HG02970 (cell line): ENCODE results near the gene NSMCE4A.
"Not testable (repeated sequence)": the region's sequence is repeated elsewhere in the genome, so short reads cannot be mapped to it uniquely, and the experiment has no call there.

Experiments
- ATAC-seq: cut with Tn5 transposase; IDR thresholded peaks from one replicate; pipeline ENCODE4 v1.9.1; 2021; ENCODE audit warnings: mild to moderate bottlenecking, moderate library complexity, moderate number of reproducible peaks; ENCODE audit not compliant: unreplicated experiment, low FRiP score

Gene NSMCE4A, protein sequence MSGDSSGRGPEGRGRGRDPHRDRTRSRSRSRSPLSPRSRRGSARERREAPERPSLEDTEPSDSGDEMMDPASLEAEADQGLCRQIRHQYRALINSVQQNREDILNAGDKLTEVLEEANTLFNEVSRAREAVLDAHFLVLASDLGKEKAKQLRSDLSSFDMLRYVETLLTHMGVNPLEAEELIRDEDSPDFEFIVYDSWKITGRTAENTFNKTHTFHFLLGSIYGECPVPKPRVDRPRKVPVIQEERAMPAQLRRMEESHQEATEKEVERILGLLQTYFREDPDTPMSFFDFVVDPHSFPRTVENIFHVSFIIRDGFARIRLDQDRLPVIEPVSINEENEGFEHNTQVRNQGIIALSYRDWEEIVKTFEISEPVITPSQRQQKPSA

DNA sequence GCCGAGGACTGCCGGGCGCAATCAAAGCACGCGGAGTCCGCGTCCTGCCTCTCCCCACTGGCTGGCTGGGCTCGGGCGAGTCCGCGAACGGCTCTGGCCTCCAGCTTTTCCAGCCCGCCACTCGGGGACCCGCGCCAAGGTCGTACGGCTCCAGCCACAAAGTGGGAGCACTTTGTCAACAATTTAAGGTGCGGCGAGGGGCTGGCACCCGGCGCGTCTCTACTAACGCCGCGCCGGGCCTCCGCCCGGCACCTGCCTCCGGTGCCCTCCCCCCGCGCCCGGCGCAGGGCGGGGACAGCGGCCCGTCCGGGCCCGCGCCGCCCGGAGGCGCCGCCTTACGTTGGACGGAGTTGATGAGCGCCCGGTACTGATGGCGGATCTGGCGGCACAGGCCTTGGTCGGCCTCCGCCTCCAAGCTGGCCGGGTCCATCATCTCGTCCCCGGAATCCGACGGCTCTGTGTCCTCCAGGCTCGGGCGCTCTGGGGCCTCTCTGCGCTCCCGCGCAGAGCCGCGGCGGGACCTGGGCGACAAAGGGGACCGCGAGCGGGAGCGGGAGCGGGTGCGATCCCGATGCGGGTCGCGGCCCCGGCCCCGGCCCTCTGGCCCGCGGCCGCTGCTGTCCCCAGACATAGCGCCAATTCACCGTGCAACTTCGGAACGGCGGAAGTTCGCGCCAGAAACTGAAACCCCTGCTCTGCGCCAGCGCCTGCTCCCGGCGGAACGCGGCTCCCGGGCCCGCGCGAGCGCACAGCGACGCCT, at the start of gene NSMCE4A:
Gene NSMCE4A, minus strand, starts transcription at position 683 of the 760 bp plus-strand sequence. Its CDS starts 52 bp downstream, at position 631.
- ATAC-seq: peak; percentile 84

DNA sequence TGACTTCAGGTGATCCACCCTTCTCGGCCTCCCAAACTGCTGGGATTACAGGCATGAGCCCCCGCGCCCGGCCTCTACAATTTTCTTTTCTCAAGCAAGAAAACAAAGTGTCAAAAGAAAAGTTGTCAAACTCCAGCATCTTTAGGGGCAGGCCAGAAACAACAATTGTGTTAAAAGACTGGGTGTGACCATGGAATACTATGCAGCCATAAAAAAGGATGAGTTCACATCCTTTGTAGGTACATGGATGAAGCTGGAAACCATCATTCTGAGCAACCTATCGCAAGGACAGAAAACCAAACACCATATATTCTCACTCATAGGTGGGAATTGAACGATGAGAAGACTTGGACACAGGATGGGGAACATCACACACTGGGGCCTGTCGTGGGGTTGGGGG, 48.2 kb upstream of the NSMCE4A start:
- ATAC-seq: not testable (repeated sequence)

DNA sequence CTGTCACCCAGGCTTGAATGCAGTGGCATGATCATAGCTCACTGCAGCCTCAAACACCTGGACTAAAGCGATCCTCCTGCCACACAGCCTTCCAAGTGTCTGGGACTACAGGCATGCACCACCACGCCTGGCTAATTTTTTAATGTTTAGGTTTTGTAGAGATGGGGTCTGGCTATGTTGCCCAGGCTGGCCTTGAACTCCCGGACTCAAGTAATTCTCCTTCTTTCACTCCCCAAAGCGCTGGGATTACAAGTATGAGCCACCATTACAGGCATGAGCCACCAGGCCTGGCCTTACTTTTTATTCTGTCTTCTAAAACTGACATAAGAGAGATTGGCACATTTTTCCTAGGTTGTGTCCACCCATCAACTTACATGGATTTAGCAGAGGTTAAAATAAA, 47.3 kb upstream of the NSMCE4A start:
- ATAC-seq: no peak

DNA sequence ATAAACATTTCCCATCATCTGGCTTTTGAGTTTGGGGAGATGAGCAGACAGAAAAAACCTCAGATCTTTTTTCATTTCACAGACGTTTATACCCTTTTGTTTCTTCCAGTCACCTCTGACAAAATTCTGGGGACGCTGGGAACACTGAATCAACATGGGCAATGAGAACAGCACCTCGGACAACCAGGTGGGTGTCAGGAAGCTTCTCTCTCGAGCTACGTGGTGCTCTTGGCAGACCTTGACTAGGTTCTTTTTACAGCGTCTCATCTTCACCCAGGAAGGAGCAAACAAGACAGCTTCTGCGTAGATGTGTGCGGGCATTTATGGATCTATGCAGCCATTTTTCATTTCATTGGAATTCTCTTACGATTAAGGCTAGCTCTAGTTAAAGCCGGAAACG, 46.8 kb upstream of the NSMCE4A start:
- no peak for ATAC-seq

DNA sequence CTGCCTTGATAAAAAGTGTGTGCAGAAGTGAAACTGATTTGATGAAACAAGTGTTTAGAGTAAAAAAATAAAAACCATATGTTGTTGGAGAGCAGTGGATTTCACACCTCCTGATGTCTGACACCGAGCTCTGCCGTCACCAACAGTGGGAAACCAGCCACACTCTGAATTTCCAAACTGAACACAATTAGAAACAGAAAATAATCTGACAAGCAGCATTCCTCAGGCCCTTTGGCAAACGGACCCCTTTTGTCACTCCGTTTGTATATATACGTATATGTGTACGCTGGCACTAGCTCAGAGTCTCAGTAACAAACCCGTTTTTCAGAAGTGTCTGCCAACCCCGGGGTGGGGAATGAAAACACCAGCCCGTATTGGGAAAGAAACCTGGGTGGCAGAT, 46.4 kb upstream of the NSMCE4A start:
- ATAC-seq: no peak

DNA sequence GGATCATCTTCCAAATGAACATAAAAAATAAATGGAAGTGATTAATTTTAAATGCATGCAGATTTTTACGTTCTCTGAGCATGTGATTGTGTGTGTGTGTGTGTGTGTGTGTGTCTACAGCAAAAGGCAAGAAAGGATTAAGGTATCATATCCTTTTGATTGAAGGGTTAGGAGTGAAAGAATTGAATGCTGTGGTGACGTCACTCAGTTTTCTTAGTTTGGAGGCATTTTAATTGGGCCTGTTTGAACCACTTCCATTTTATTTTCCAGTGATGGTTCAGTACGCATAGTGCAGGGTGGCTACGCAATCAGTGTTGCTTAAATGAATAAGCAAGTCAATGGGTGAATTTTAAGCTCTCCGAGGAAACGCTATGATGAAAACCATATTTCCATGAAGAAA, 45.2 kb upstream of the NSMCE4A start:
- ATAC-seq: no peak

DNA sequence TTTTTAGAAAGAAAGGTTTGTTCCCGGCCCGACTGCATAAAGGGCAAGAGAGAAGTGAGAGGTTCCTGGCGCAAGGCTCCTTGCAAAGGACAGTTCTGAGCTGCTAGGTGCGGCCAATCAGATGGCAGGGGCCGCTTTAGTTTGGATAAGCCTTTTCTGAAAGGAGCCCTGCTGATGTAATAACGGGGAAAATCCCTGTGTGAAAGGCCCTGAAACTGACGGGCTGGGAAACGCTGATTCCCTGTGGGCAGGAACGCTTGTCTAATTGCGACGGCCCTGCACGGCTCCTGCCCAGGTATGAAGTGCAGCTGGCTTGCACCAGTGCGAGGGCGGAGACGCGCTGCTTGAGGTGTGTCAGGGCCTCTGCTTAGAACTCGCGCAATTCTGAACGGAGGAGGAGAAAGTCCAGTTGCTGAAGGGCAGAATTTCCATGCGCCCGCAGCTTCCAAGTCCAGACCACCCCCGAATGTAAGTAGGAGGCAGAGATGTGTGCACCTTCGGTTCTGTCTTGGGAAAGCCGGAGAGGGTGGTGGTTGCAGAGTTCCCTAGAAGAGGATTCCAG, 44.5 kb upstream of the NSMCE4A start:
- no peak for ATAC-seq

DNA sequence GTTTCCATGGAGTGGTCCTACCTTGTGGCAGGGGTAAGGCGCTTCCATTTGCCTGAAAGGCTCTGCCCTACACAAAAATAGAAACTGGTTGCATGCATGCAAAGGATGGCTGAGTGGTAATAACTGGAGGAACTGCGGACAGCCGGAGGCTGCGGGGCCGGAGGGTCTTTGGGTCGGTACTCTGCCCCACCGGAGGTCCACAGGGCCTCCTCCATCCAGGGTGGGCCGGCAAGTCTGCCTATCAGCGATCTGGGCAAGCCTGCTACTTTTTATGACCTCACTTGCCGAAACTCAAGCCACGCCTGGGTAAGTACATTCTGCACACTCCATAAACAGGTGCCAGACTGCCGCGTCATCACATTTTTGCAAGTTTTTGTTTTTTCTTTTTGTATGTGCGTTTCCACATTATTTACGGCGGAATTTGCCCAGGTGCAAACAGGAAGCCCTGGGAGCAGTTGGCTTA, 44.0 kb upstream of the NSMCE4A start:
- no peak for ATAC-seq

DNA sequence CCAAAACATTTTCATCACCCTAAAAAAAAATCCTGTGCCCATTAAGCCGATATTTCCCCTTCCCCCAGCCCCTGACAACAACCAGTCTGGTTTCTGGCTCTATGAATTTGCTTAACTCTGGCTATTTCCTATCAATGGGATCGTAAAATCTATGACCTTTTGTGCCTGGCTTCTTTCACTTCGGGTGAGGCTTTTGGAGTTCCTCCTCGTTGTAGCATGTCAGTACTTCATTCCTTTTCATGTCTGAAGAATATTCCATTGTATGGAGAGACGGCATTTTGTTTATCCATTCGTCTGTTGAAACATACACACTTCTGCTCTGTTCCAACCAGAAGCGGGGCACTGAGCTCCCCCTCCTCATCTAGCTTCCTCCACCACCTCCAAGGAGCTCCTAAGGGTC, 43.5 kb upstream of the NSMCE4A start:
- ATAC-seq: no peak

DNA sequence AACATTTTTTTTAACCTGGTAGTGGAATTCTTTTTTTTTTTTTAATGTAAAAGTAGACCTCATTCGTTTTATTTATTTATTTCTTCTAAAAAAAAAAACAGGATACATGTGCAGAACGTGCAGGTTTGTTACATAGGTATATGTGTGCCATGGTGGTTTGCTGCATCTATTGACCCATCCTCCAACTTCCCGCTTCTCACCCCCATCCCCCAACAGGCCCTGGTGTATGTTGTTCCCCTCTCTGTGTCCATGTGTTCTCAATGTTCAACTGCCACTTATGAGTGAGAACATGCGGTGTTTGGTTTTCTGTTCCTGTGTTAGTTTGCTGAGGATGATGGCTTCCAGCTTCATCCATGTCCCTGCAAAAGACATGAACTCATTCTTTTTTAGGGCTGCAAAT, 42.9 kb upstream of the NSMCE4A start:
- not testable (repeated sequence) for ATAC-seq

DNA sequence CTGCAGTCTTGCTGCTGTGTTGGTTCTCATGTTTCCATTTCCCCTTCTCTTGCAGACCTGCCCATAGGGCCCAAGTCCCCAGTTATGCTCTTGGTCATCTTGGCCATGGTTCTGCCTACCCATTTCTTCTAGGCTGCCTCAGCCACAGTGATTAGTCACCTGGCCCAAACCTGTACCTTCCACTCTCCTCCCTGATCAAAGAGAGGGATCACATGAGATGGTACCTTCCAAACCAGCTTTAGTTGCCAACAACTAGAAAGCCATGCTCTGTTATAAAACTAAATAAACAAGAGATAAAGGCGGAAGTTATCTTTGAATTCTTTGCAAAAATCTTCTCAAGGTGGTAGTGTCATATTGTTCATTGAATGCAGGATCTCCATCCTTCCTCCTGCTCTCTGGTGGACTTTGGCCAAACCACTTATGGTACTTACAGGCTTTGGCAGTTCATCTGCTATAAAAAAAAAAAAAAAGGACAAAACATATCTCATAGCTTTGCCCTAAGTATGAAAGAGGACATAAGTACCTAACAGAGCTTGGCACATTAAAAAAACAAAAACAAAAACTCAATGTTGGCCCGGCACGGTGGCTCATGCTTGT, 39.7 kb upstream of the NSMCE4A start:
- ATAC-seq: no peak

DNA sequence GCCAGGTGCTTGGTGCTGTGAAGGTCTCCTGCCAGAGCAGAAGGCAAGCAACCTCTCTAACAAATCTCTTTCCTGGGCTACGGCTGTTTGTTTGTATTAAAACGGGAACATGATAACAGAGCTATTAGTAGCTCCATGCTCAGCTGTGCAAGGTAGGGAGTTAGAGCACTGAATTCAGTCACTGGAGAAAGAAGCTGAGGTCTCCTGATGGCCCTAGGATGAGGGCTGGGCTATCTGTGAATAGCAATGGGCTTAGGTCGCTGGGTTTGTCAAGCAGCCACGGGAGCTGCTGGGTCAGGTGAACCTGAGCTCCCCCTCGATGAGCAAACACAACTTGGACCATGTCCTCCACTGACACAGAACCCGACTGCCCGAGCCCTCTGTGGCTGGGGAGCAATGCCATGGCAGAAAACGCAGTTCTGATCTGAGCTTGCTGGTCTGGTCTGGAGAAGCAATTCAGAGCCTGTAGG, 38.3 kb upstream of the NSMCE4A start:
- no peak for ATAC-seq

DNA sequence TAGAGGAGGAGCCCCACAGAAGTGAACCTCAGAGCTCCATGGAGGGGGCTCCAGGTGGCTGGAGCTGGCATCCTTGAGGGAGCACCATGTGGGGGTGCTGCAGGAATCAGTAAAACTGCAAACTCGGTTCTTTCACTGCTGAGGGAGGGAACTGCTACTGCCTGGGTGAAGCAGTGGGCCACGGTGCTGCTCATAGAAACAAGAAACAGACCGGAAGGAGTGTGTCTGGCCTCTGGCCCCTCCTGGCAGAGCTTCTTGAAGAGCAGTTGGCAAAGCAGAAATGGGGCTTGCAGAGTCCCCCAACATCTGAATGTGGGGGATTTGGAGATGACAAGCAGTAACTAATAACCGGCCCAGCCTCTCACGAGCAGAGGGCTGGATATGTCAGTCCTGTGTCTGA, 37.7 kb upstream of the NSMCE4A start:
- ATAC-seq: no peak

DNA sequence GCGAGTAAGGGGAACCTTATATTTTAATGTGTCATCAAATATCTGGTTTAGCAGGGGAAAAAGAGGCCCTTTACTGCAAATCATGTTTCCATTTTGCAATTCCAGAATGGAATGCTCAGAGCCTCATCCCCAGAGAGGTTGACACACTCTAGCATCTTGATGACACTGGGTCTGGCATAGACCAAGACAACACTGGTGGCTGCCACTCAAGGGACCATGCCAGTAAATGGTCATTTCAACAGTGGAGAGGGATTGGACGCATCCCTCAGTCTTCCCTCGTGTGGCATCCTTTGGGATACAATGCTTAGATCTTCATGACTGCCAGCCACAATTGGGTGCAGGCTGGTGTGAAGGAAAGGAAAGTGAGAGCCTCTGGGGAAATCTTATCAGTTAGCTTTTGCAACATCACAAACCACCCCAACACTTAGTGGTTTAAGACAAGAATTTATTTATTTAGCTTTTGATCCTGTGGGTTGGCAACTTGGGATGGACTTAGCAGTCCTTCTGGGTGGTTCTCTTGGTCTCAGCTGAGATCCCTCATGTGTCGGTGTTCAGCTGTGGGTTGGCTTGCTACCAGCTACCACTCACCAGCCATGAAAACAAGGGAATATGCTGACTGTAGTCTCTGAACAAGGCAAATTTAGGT, 35.5 kb upstream of the NSMCE4A start:
- no peak for ATAC-seq

DNA sequence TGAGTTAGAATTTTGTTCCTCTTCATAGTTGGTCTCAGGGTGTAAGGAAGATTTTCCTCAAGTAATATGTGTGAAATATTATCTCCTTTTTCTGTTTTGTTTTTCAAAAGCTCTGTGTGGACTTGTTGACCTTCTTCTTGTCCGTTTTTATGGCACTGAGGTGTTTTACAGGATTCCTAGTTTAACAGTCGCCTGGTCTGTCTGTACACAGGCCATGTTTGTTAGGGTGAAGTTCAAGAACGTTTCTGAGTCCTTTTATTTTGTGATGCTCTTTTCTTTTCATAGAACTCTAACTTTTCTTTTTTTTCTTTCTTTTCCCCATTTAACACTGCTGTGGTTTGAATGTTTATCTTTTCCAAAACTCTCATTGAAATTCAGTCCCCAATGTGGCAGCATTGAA, 32.4 kb upstream of the NSMCE4A start:
- no peak for ATAC-seq

DNA sequence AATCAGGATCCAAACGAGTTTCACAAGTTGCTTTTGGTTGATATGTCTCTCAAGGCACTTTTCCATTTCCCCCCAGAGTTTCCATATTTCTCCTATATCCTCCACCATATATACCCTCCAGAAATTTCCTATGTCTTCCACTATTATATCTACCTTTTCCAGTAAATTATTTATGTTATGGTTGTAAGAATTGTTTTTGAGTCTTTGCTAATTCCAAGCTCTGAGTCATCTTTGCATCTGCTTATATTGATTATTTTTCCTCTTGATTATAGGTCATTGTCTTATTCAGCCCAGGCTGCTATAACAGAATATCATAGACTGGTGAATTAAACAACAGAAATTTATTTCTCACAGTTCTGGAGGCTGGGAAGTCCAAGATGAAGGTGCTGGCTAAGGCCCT, 26.7 kb upstream of the NSMCE4A start:
- no peak for ATAC-seq

DNA sequence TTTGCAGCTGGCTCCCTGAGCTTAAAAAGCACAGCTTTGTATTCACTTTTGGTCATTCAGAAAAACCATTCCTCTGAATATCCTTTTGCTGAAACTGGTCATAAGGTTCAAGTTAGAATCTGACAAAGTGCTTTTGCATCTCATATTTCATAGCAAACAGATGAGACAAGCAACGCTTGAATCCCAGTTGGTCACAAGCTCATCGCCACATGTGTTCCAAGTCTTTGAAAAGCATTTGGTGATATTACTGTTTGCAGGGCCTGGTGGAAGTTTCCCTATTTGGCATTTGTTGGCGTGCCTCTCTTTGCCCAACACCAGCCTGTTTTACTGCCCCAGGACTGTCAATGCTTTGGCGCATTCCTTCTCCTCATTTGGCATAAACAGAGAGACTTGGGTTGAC, 24.3 kb upstream of the NSMCE4A start:
- no peak for ATAC-seq

DNA sequence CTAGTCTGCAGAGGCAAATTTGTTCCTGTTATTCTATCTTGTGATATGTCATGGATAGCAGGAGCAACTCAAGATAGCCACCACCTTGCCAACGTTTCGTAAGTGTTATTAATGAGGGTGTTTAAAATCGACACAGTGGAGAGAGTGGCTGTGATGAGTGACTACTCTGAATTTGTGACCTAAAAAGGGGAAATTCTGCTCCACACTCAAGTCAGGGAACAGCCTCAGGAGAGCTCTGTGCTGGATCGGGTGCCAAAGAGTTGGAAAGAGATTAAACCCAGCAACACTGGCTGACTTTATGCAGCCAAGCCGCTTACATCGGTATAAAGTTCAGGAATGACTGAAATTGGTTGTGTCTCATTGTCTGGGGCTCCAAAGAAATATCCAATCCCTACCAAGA, 23.4 kb upstream of the NSMCE4A start:
- no peak for ATAC-seq

DNA sequence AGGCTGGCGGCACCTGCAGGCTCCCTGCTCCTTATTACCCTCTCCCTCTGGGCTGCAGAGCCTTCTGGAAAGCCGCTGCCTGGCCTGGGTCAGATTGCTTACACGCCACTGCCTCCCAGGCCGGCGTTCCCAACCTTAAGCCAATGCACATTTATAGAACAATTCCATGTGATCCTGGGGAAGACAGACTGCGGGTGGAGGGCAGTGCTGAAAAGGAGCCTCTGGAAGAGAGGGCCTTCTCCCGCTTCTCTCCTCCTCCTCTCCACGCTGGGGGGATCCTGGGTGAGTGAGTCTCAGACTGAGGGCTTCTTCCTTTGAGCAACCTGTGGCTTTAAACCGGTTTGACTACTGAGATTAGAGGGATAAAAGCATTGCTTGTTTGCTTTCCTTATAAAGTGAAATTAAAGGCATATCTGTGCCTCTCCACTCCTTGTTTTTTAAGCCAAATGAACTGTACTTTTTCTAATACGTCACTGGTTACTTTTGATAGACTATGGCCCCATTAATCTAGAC, 19.5 kb upstream of the NSMCE4A start:
- no peak for ATAC-seq

DNA sequence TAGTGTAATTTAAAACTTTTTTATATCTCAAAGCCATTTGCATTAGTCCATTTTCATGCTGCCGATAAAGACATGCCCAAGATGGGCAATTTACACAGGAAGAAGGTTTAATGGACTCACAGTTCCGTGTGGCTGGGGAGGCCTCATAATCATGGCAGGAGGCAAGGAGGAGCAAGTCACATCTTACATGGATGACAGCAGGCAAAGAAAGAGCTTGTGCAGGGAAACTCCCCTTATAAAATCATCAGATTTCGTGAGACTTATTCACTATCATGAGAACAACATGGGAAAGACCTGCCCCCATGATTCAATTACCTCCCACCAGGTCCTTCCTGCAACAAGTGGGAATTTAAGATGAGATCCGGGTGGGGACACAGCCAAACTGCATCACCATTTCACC, 16.7 kb upstream of the NSMCE4A start:
- not testable (repeated sequence) for ATAC-seq
